GM23248 (cell line): ENCODE data around the gene RAPGEF4. TPM values are rescaled to one million over a fixed set of nuclear protein-coding genes. Genes with fewer than 3 reads are reported as not detected.

Source experiments
- DNase-seq: peaks from one replicate; pipeline ENCODE4 v3.0.0-alpha.2; 2015
- H2AFZ ChIP-seq: fragments of 200-600 bp; sonication (generic); 2 replicates; pipeline ENCODE4 v1.6.1; 2016; ENCODE audit warnings: antibody characterized with exemption
- H3F3A ChIP-seq: fragments of 200-600 bp; sonication (generic); 2 replicates; pipeline ENCODE4 v1.6.1; 2016; ENCODE audit warnings: mild to moderate bottlenecking, antibody characterized with exemption, mixed run types; ENCODE audit not compliant: insufficient read depth
- H3K27ac ChIP-seq: fragments of 200-600 bp; sonication (generic); 2 replicates; pipeline ENCODE4 v1.5.1; 2016; ENCODE audit warnings: mild to moderate bottlenecking
- H3K27me3 ChIP-seq: fragments of 200-600 bp; sonication (generic); replicated peaks from 2 replicates; pipeline ENCODE4 v1.6.1; 2016; ENCODE audit warnings: mild to moderate bottlenecking; ENCODE audit not compliant: insufficient read depth
- H3K36me3 ChIP-seq: fragments of 200-600 bp; sonication (generic); 2 replicates; pipeline ENCODE4 v1.6.1; 2016; ENCODE audit warnings: low read depth, mild to moderate bottlenecking
- H3K4me1 ChIP-seq: fragments of 200-600 bp; sonication (generic); 2 replicates; pipeline ENCODE4 v1.6.1; 2016; ENCODE audit warnings: mild to moderate bottlenecking; ENCODE audit not compliant: insufficient read depth
- H3K4me2 ChIP-seq: fragments of 200-600 bp; sonication (generic); one replicate; pipeline ENCODE4 v1.6.1; 2016; ENCODE audit warnings: mild to moderate bottlenecking; ENCODE audit not compliant: unreplicated experiment
- H3K4me3 ChIP-seq: fragments of 200-600 bp; sonication (generic); 2 replicates; pipeline ENCODE4 v1.5.1; 2016; ENCODE audit warnings: mild to moderate bottlenecking
- H3K79me2 ChIP-seq: fragments of 200-600 bp; sonication (generic); 2 replicates; pipeline ENCODE4 v1.6.1; 2016; ENCODE audit warnings: mild to moderate bottlenecking; ENCODE audit not compliant: insufficient read depth
- H3K9ac ChIP-seq: fragments of 200-600 bp; sonication (generic); 2 replicates; pipeline ENCODE4 v1.6.1; 2016; ENCODE audit warnings: mild to moderate bottlenecking
- H3K9me2 ChIP-seq: fragments of 200-600 bp; sonication (generic); 2 replicates; pipeline ENCODE4 v1.6.1; 2016; ENCODE audit warnings: mixed run types, mild to moderate bottlenecking, moderate library complexity; ENCODE audit not compliant: insufficient read depth
- H3K9me3 ChIP-seq: fragments of 200-600 bp; sonication (generic); one replicate; pipeline ENCODE4 v1.6.1; 2017; ENCODE audit warnings: low read depth
- H4K20me1 ChIP-seq: fragments of 200-600 bp; sonication (generic); 2 replicates; pipeline ENCODE4 v1.6.0; 2016; ENCODE audit not compliant: insufficient read depth
- EZH2 ChIP-seq: fragments of 200-600 bp; sonication (generic); IDR thresholded peaks from 2 replicates; pipeline ENCODE4 v1.6.1; 2018; ENCODE audit warnings: antibody characterized with exemption, mild to moderate bottlenecking; ENCODE audit not compliant: insufficient read depth, poor library complexity, severe bottlenecking
- EZH2phosphoT487 ChIP-seq: fragments of 200-600 bp; sonication (generic); IDR thresholded peaks from 2 replicates; pipeline ENCODE4 v1.6.1; 2018; ENCODE audit warnings: antibody characterized with exemption, moderate library complexity, mild to moderate bottlenecking, low read depth; ENCODE audit not compliant: insufficient read depth
- WGBS, 2 experiments: methylation state at CpG; one replicate each; pipeline ENCODE4 v1.1.6; 2015 to 2017; ENCODE audit warnings: low lambda C conversion rate in 2 of 2, low coverage in 1 of 2; ENCODE audit errors: missing lambda C conversion rate in 2 of 2; 5-methylcytosine and 5-hydroxymethylcytosine counted together
- in situ Hi-C: fragments of 300-500 bp; cut with MboI; formaldehyde crosslinking; loops from 2 replicates; pipeline ENCODE4 v1.15.0; 2020
- polyA plus RNA-seq: library from polyadenylated mRNA; unstranded; fragments of >200 nt; fragmentation: Nextera tagmentation; extraction: Ambion mirVana; gene quantifications from 2 replicates; pipeline ENCODE4 v1.2.1, GENCODE V29; 2016
- small RNA-seq: library from RNA; depleted of rRNA; stranded (forward); fragments of <200 nt; gene quantifications from one replicate; pipeline ENCODE3, GENCODE V24; 2014; ENCODE audit warnings: low read depth, low replicate concordance
- total RNA-seq: library from RNA; depleted of rRNA; stranded (reverse); fragments of >200 nt; shearing (Covaris generic); gene quantifications from 2 replicates; pipeline ENCODE4 v1.2.3, GENCODE V29; 2014; rRNA removed

The RAPGEF4 gene
- total and polyA plus RNA-seq, 2 experiments from 2014 or later: 2.2 TPM; not detected in 1

DNA sequence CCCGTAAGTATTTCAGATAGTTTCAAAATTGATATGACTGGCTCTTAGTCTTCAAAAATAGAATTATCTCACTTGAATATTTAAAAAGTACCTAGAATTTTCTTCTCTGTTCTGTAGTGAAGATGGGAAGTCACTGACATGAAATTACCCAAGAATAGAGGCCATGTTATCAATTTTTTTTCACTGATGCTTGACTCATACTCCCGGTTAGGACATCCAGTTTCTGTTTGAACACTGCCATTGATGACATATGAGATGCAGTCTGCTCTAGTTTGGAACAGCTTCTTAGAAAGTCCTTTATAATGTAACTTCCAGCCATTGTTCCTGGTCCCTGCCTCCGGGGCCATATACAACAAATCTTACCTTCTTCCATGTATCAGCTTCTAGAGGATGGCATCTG is 366.0 kb downstream of the RAPGEF4 start:
- Histone ChIP-seq H4K20me1 (no peaks in the 10 kb centered on the region), H3K4me1 (peaks cover 8% of the 10 kb centered on the region; the same call in 1 of the 2 replicates), H3K27me3 (no peaks in the 10 kb centered on the region), H3K79me2 (peaks cover 97% of the 10 kb centered on the region), H3K27ac (peak overlapping the region; percentile 11; the same call in 1 of the 2 replicates), H3K9me2 (no peaks in the 10 kb centered on the region), H3K9me3 (no peaks in the 10 kb centered on the region), H2AFZ (no peak overlapping the region), H3K4me3 (no peak overlapping the region), H3F3A (no peaks in the 10 kb centered on the region), H3K4me2 (no peak overlapping the region), H3K9ac (no peak overlapping the region), H3K36me3 (peaks cover 7% of the 10 kb centered on the region; the same call in 1 of the 2 replicates)
- peak; percentile 84 for DNase-seq
- 46 to 47% methylated on average over 3 of the region's 3 CpGs for WGBS, 2 experiments
- no peak for TF ChIP-seq EZH2
- no peak for TF ChIP-seq EZH2phosphoT487
- in situ Hi-C loops: no loop called here

Small RNA genes within 50 kb of the gene (small RNA-seq; reads per million reads assigned to genes)
- gene RF01210: not detected

Other genes with a start within 250 kb of the RAPGEF4 start
- gene PDK1, start 179.8 kb upstream of the RAPGEF4 start, total RNA-seq: 22.7 and 29.0 TPM in 2 replicates
- 51.1 and 53.9 TPM in 2 replicates for gene PDK1, start 179.8 kb upstream of the RAPGEF4 start, polyA plus RNA-seq